ENCODE measurements around the gene NPIPB8.
"Not testable (repeated sequence)": the region's sequence is repeated elsewhere in the genome, so short reads cannot be mapped to it uniquely, and the experiment has no call there.

NPIPB8 gene

GRCh38 chr16:28636093-28636823 is 1.6 kb upstream of the NPIPB8 start:
- DNase-seq (ENCODE audit: low read depth in 2 of 2): not testable (repeated sequence)

- not testable (repeated sequence) for DNase-seq (ENCODE audit: low read depth in 2 of 2)
These were observed 494 bp downstream of the NPIPB8 start for GRCh38 chr16:28638359-28638758.

- DNase-seq (ENCODE audit: low read depth in 2 of 2): not testable (repeated sequence)
These were observed 2.1 kb downstream of the NPIPB8 start for GRCh38 chr16:28639959-28640358.

GRCh38 chr16:28666264-28666663 is 28.4 kb downstream of the NPIPB8 start:
- DNase-seq (ENCODE audit: low read depth in 2 of 2): not testable (repeated sequence)

- not testable (repeated sequence) for DNase-seq (ENCODE audit: low read depth in 2 of 2)
These were observed 29.6 kb downstream of the NPIPB8 start for GRCh38 chr16:28667480-28667879.

- DNase-seq (ENCODE audit: low read depth in 2 of 2): not testable (repeated sequence)
These were observed 30.3 kb downstream of the NPIPB8 start for GRCh38 chr16:28668199-28668598.

GRCh38 chr16:28688327-28688952 is 50.6 kb downstream of the NPIPB8 start:
- not testable (repeated sequence) for DNase-seq (ENCODE audit: low read depth in 2 of 2)

GRCh38 chr16:28689425-28689824 is 51.6 kb downstream of the NPIPB8 start:
- not testable (repeated sequence) for DNase-seq (ENCODE audit: low read depth in 2 of 2)

- DNase-seq (ENCODE audit: low read depth in 2 of 2): not testable (repeated sequence)
These were observed 53.9 kb downstream of the NPIPB8 start for GRCh38 chr16:28691722-28692121.

- DNase-seq (ENCODE audit: low read depth in 2 of 2): not testable (repeated sequence)
These were observed 55.5 kb downstream of the NPIPB8 start for GRCh38 chr16:28693257-28693950.

- DNase-seq (ENCODE audit: low read depth in 2 of 2): not testable (repeated sequence)
These were observed 61.9 kb downstream of the NPIPB8 start for GRCh38 chr16:28699792-28700191.

- DNase-seq (ENCODE audit: low read depth in 2 of 2): not testable (repeated sequence)
These were observed 62.5 kb downstream of the NPIPB8 start for GRCh38 chr16:28700349-28700748.

- DNase-seq (ENCODE audit: low read depth in 2 of 2): not testable (repeated sequence)
These were observed 63.5 kb downstream of the NPIPB8 start for GRCh38 chr16:28701384-28701783.

- not testable (repeated sequence) for DNase-seq (ENCODE audit: low read depth in 2 of 2)
These were observed 66.4 kb downstream of the NPIPB8 start for GRCh38 chr16:28704246-28704645.
